Stimulated activated CD8-positive, alpha-beta memory T cell treated with anti-CD3 and anti-CD28 coated beads, Interleukin-4, amount 100 ng/mL, for 48 hours (primary cell): Measurements from ENCODE around the gene ADGRD1.
A peak's percentile ranks its signal among the peaks of the same experiment; 100 is the strongest.

Experiments
- DNase-seq: peaks from one replicate; pipeline ENCODE4 v3.0.0-alpha.2; 2020

The ADGRD1 gene

GRCh38 chr12:131026754-131027153, 73.0 kb downstream of the ADGRD1 start:
- no peak for DNase-seq

DNA sequence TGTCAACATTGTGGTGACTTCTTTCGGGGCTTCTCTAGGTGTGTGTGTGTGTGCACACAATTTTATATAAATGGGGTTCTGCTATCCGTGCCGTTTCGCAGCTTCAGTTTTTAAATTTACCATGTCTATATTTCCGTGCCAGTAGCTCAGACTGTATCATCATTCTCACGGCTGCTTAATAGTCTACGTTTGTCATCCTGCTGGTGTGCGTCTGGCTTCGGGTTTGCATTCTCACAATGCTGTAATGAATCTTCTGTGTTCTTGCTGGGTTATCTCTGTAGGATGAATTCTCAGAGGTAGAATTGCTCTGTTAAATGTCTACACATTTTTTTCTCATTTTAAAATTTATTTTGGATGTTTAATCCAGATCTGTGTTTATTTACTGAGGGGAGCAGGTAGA, 73.6 kb downstream of the ADGRD1 start:
- DNase-seq: no peak

DNA sequence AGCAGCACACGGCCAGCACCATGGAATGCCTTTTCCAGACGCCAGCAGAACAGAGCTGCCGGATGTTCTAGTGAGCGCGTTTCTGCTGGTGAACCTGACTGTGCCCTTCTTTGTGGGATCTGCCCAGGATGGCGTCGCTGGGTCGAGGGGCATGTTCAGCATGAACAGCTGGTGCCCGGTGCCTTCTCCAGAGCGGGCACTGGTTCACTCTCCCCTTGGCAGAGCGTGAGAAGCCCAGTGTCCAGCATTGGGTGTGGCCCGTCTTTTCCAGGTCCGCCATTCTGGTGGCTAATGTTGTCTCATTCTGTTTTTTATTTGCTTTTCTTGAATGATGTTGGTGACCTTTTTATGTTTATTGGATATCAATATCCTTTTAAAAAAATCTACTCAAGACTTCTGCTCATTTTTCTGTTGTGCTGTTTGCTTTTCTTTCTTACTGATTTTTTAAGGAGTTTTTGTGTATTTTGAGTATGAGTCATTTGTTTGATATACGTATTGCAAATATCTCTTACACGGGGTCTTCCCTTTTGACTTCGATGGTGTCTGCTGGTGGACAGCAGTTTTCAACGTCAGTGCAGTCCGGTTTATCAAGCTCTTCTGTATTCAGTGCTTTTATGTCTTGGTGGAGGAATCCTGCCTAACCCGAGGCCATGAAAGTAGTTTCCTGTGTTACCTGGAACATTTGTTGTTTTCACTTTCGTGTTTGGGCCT, 74.3 kb downstream of the ADGRD1 start:
- DNase-seq: no peak

DNA sequence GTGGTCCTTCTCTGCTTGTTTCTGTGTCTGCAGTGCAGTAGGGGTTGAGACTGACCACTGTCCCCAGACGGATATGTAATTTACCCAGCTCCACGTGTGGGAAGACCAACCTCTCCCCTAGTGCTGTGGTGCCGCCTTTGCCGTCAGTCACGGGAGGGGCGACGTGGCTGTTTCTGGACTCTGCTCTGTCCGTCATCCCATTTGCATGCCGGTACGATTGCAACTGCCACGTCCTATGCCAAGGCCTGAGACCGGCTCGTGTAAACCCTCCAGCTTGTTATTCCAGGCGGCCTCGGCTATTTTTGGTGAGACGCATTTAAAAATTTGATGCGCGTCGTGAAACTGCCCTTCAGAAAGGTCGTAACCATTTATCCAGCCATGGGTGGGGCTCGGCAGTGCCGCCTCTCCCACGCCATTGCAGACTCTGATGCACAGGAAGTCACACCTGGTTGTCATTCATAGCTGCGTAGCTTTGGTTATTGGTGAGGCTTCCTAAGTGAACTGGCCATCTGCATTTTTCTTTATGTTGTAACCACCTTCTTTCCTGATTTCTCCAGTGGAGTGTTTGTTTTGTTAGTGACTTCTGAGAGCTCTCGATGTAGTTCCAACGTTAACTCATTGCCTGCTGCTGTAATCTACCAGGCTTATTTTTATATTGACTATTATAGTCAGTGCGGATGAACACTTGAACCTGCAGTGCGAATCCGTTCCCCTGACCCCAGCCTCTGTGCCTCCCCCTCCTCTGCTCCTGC, 75.1 kb downstream of the ADGRD1 start:
- no peak for DNase-seq

DNA sequence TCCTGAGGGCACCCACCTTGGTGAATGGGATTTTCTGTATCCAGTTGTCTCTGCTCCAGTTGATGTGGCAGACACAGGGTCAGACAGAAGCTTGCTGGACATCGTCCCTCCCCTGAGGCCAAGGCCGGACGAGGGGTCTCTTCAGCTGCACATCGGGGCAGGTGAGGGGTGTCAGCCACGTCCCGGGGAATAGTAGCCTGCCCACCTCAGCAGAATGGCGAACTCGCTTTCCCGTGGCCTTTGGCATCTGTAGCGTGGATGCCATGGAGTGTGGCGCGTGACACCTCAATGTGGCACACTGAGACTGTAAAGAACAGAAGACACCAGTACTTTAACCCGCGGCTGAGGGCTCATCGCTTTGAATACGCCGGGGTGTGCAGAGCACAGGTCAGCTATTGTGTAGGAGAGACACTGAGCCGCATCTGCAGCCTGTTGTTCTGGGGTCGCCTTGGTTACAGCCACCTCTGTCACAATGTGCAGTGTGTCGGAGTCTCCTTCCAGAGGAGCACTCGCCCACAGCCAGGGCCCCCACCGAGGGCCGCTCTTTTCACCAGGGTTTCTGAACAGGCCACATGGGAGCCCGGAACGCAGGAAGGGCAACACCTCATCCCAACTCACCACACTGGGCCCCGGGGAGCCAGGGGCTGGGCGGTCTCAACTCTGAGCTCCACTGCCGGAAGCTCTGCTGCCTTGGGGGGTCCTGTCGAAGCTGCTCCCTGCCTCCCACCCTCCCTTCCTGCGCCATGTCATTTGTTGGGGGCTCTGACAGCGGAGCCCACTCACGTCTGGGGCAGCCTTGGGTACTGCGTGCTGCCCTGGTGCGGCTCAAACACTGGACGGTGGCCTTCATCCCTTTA, 77.0 kb downstream of the ADGRD1 start:
- no peak for DNase-seq

DNA sequence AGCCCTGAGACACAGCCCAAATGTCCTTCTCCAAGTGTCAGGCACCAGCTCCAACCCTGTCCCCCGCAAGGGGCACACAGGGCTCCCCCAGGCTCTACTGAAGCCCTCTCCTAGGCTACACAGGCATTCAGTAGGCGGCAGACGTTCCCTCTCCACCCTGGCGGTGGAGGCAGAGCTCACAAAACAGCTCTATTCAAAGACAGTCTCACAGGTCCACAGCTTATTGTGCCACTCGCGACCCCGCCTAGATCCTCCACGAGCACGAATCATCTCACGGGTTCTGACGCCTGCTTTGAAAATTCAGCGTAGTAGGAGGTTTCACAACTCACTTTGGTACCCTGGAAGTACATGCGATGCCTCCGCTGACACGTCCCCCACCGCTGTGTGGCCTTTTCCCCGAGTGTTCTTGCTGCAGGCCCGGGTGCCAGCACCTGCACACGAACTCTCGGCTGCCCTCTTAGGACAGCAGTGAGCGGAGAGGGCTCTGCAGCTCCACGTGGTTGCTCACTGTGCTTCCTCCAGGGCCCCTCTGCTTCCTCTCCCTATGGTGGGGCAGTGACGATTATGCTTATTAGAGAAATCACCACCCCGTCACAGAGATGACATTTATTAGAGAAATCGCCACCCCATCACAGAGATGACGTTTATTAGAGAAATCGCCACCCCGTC, 78.5 kb downstream of the ADGRD1 start:
- DNase-seq: no peak

DNA sequence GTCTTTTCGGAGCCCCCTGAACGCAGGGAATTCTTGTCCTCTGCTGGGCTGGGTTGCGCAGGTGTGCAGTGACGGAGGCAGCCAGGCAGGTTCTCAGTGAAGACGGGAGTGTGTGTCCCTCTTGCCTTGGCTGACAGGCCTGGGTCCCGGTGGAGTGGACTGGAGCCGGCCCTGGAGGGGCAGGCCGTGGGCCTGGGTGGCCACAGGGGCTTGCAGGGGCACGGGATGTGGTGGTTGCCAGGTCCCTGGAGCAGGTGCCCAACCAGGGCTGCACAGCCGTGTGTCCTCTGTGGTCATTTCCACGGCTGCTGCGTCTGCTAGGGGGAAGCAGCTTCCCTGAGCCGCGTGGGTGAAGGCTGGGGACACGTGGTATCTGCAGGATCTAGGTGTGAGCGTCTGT, 79.8 kb downstream of the ADGRD1 start:
- no peak for DNase-seq

- DNase-seq: no peak
These were observed 80.3 kb downstream of the ADGRD1 start for GRCh38 chr12:131033886-131034482.

- no peak for DNase-seq
These were observed 81.0 kb downstream of the ADGRD1 start for GRCh38 chr12:131034631-131035244.

DNA sequence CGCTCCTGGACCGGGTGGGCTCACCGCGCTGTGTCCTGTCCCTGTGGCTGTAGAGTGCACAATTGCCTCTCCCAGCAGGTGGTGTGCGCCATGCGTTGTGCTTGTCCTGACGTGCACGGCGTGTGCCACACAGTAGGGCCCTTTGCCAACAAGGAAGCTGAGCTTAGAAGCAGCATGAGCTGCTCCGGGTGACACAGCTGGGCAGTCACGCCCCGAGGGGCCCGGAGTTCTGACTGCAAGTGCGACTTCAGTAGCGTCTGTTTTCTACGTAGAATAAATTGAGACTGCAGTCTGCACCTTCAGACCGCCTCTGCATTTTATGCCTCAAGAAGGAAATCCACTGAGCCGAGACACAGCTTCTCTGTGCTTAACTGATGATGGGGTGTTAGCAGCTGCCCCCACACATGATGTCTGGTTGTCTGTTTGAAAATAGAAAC, 81.6 kb downstream of the ADGRD1 start:
- DNase-seq: peak; percentile 26

GRCh38 chr12:131038159-131038558, 84.5 kb downstream of the ADGRD1 start:
- DNase-seq: no peak

- DNase-seq: no peak
These were observed 85.5 kb downstream of the ADGRD1 start for GRCh38 chr12:131038961-131039950.

DNA sequence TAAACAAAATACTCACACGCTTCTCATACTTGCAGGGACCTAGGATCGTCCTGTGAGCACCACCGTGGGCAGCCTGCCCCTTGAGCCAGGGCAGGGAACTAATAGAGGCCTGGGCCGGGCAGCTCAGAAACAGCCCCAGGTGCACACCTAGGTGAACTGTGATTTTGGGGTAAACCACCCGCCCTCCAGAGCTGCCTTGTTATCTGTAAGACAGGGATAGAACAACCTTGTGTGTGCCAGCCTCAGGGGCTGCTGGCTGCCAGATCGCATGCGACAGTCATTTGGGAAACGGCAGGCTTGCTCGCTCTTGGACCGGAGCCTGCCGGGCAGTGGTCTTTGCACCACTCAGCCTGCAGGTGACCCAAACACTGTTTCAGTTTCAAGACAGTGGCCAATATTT, 86.8 kb downstream of the ADGRD1 start:
- no peak for DNase-seq

DNA sequence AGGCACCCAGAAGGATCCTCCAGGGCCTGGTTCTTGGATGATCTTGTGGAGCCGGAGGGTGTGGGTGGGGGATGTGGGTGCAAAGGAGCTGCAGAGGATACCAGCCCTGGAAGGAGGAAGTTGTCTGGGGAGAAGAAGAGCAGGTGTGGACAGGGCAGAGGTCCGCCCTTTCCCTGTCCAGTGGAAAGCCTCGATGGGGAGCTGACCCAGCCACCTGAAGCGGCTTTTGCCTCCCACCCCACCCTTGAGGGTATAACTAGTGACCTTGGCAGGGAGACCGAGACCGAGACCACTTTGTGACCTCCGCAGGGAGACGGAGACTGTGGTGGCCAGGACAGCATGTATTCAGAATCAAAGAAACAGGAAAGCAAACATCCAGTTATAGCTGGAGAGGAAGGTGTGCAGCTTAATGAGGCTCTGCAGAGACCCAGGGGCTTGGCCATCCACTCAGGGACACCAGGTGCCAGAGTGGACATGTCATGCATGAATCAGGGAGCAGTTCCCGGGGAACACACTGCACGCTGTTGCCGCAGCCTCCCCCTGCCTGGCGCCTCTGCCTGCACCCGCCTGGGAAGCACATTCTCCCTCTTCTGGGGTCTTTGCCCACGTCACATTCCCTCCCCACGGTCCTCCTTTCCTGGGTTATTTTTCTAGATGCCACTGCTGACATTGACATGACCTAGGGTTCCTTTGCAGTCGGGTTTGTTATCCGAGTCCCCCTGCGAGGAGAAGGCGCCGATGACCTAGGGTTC, 87.7 kb downstream of the ADGRD1 start:
- no peak for DNase-seq

GRCh38 chr12:131041968-131042833, 88.5 kb downstream of the ADGRD1 start:
- no peak for DNase-seq

DNA sequence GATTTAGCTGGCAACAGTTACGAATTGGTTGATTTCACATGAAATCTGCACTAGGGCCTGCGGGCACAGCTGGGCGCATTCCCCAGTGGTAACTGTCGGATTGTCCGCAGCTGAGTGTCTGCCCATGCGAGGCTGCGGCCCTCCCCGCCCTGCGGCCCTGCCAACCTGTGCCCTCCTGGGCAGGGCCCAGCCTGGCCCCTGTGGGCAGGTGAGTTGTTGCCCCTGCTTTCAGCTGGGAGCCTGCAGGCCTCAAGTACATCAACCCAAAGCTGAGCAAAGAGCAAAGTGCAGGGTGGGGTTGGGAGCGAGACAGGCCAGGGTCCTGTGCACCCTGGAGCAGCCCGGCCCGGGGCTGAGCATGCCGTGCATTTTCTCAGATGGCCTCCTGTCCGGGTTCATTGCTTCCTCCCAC, 89.1 kb downstream of the ADGRD1 start:
- no peak for DNase-seq

- DNase-seq: no peak
These were observed 89.7 kb downstream of the ADGRD1 start for GRCh38 chr12:131043401-131043871.

- DNase-seq: no peak
These were observed 90.4 kb downstream of the ADGRD1 start for GRCh38 chr12:131044136-131044535.
